NT2/D1 (cell line): ENCODE results near the gene DMRTC2.
A peak's percentile ranks its signal among the peaks of the same experiment; 100 is the strongest.

Source experiments
- DNase-seq: peaks from one replicate; pipeline ENCODE4 v3.0.0-alpha.2; 2011; ENCODE audit warnings: low read depth, low spot score
- H3K27me3 ChIP-seq: 2 replicates; pipeline ENCODE4 v1.6.0; 2011; ENCODE audit warnings: mild to moderate bottlenecking; ENCODE audit not compliant: insufficient read length, insufficient read depth
- H3K36me3 ChIP-seq: 2 replicates; pipeline ENCODE4 v1.6.1; 2011; ENCODE audit warnings: mild to moderate bottlenecking, low read length, mixed read lengths; ENCODE audit not compliant: insufficient read depth, insufficient read length
- H3K4me1 ChIP-seq: 2 replicates; pipeline ENCODE4 v1.5.1; 2011; ENCODE audit not compliant: insufficient read depth, insufficient read length
- H3K4me3 ChIP-seq: 2 replicates; pipeline ENCODE4 v1.5.1; 2011; ENCODE audit warnings: low read depth; ENCODE audit not compliant: insufficient read length
- H3K9ac ChIP-seq: 2 replicates; pipeline ENCODE4 v1.6.0; 2011; ENCODE audit warnings: low read depth; ENCODE audit not compliant: insufficient read length
- H3K9me3 ChIP-seq: 2 replicates; pipeline ENCODE4 v1.5.1; 2011; ENCODE audit warnings: mild to moderate bottlenecking, low read length; ENCODE audit not compliant: insufficient read depth
- SUZ12 ChIP-seq: IDR thresholded peaks from 2 replicates; pipeline ENCODE4 v1.6.1; 2011; ENCODE audit not compliant: insufficient read length, insufficient read depth; ENCODE audit errors: extremely low read depth
- YY1 ChIP-seq: IDR thresholded peaks from 2 replicates; pipeline ENCODE4 v1.6.1; 2011; ENCODE audit not compliant: insufficient read length, insufficient read depth
- ZNF274 ChIP-seq: IDR thresholded peaks from 2 replicates; pipeline ENCODE4 v1.6.1; 2011; ENCODE audit warnings: mild to moderate bottlenecking, low read depth, low read length

The DMRTC2 gene

GRCh38 chr19:41853768-41854167 lies 8.9 kb downstream of the DMRTC2 start:
- H3K36me3 ChIP-seq, result no peaks in the 10 kb centered on the region
- peaks cover 5% of the 10 kb centered on the region for H3K4me1 ChIP-seq
- H3K9me3 ChIP-seq, result no peaks in the 10 kb centered on the region
- no peak for DNase-seq
- no peaks in the 10 kb centered on the region for H3K27me3 ChIP-seq
- H3K4me3 ChIP-seq, result no peak overlapping the region
- no peak overlapping the region for H3K9ac ChIP-seq
- TF ChIP-seq YY1 (no peak), SUZ12 (no peak), ZNF274 (no peak)

- H3K9ac ChIP-seq, result peak overlapping the region; percentile 64
- TF ChIP-seq ZNF274 (no peak), SUZ12 (no peak), YY1 (no peak)
- H3K9me3 ChIP-seq, result no peaks in the 10 kb centered on the region
- H3K27me3 ChIP-seq, result no peaks in the 10 kb centered on the region
- DNase-seq, result no peak
- H3K4me3 ChIP-seq, result no peak overlapping the region
- peaks cover 39% of the 10 kb centered on the region for H3K36me3 ChIP-seq
- peaks cover 5% of the 10 kb centered on the region for H3K4me1 ChIP-seq
Observed at GRCh38 chr19:41859213-41859617, 14.4 kb downstream of the DMRTC2 start.

GRCh38 chr19:41859618-41860418 lies 15.0 kb downstream of the DMRTC2 start, which contains the start of gene RPS19:
Gene RPS19 (plus strand): TSS chr19:41860255. CDS start chr19:41860775, 520 bp downstream.
- no peaks in the 10 kb centered on the region for H3K27me3 ChIP-seq
- peak within 1 kb of the TSS; percentile 100 for H3K9ac ChIP-seq
- TF ChIP-seq ZNF274 (no peak), YY1 (no peak), SUZ12 (no peak)
- H3K36me3 ChIP-seq, result peaks cover 45% of the 10 kb centered on the region
- H3K4me3 ChIP-seq, result peak within 1 kb of the TSS; percentile 99
- peak; percentile 94 for DNase-seq
- peaks cover 10% of the 10 kb centered on the region for H3K4me1 ChIP-seq
- H3K9me3 ChIP-seq, result no peaks in the 10 kb centered on the region

GRCh38 chr19:41860419-41861115 lies 15.7 kb downstream of the DMRTC2 start:
- no peaks in the 10 kb centered on the region for H3K9me3 ChIP-seq
- H3K27me3 ChIP-seq, result no peaks in the 10 kb centered on the region
- DNase-seq, result no peak
- H3K36me3 ChIP-seq, result peaks cover 52% of the 10 kb centered on the region
- H3K4me1 ChIP-seq, result peaks cover 10% of the 10 kb centered on the region
- TF ChIP-seq ZNF274, result no peak
- peak overlapping the region; percentile 100 for H3K9ac ChIP-seq
- peak overlapping the region; percentile 99 for H3K4me3 ChIP-seq

- no peak for DNase-seq
Observed at GRCh38 chr19:41861116-41861768, 16.4 kb downstream of the DMRTC2 start.

GRCh38 chr19:41861846-41862245 lies 17.0 kb downstream of the DMRTC2 start:
- H3K36me3 ChIP-seq, result peaks cover 59% of the 10 kb centered on the region
- no peak for DNase-seq
- peak overlapping the region; percentile 99 for H3K4me3 ChIP-seq
- no peaks in the 10 kb centered on the region for H3K27me3 ChIP-seq
- peaks cover 10% of the 10 kb centered on the region for H3K4me1 ChIP-seq
- no peaks in the 10 kb centered on the region for H3K9me3 ChIP-seq
- peak overlapping the region; percentile 100 for H3K9ac ChIP-seq
- TF ChIP-seq YY1, result no peak
- no peak for TF ChIP-seq SUZ12
- TF ChIP-seq ZNF274, result no peak

More at GRCh38 chr19:41861116-41861768, 16.4 kb downstream of the DMRTC2 start:
- H3K36me3 ChIP-seq, result peaks cover 55% of the 10 kb centered on the region
- TF ChIP-seq YY1, result no peak
- TF ChIP-seq SUZ12, result no peak
- TF ChIP-seq ZNF274, result no peak
- H3K27me3 ChIP-seq, result no peaks in the 10 kb centered on the region
- peak overlapping the region; percentile 100 for H3K9ac ChIP-seq
- H3K4me3 ChIP-seq, result peak overlapping the region; percentile 99
- no peaks in the 10 kb centered on the region for H3K9me3 ChIP-seq
- peaks cover 10% of the 10 kb centered on the region for H3K4me1 ChIP-seq

GRCh38 chr19:41862445-41862986 lies 17.7 kb downstream of the DMRTC2 start:
- Histone ChIP-seq H3K36me3 (peaks cover 65% of the 10 kb centered on the region), H3K4me1 (peaks cover 10% of the 10 kb centered on the region), H3K9ac (peak overlapping the region; percentile 100), H3K4me3 (peak overlapping the region; percentile 99), H3K9me3 (no peaks in the 10 kb centered on the region), H3K27me3 (no peaks in the 10 kb centered on the region)
- TF ChIP-seq YY1 (no peak), SUZ12 (no peak), ZNF274 (no peak)
- DNase-seq, result no peak
